ENCODE results near the gene PDHA1. TPM values are rescaled to one million over a fixed set of nuclear protein-coding genes. Genes with fewer than 3 reads are reported as not detected.

PDHA1 gene
- total and polyA plus RNA-seq, 2 of the 4 experiments (the other 2 are of a cell fraction): 53.9 to 141 TPM

DNA sequence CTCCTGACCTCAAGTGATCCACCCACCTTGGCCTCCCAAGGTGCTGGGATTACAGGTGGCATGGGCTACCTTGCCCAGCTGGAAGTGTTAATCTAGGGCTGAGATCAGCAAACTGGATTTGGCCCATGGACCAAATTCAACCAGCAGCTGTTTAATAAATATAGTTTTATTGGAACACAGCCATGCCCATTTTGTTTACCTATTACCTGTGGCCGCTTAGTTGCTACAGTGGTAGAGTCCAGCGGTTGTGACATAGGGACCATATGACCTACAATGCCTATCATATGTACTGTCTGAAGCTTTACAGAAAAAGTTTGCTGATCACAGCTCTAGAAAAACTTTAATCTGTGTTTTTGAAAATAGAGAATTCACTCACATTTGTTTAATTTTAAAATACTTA lies 17.2 kb upstream of the PDHA1 start:
- Histone ChIP-seq H3K27ac (ENCODE audit: insufficient read depth, low read length) (no peak overlapping the region), H2BK5ac (ENCODE audit: low read depth, low read length, poor library complexity, severe bottlenecking) (no peak overlapping the region), H4K8ac (ENCODE audit: low read depth in 2 of 2, low read length in 2 of 2) (no peak overlapping the region), H3K79me1 (ENCODE audit: low read depth in 1 of 2, low read length in 2 of 2) (no peaks in the 10 kb centered on the region), H3K27me3 (ENCODE audit: control insufficient read depth, insufficient read depth, low read length) (peaks cover 4% of the 10 kb centered on the region), H2AK5ac (ENCODE audit: low read depth, low read length) (no peak overlapping the region), H3K4me2 (ENCODE audit: low read depth, low read length) (no peak overlapping the region), H4K5ac (ENCODE audit: low read depth, low read length) (no peak overlapping the region), H3K9ac (ENCODE audit: low read depth, low read length) (no peak overlapping the region), H4K20me1 (ENCODE audit: insufficient read depth, low read length) (no peaks in the 10 kb centered on the region), H2BK120ac (ENCODE audit: low read depth, low read length) (no peak overlapping the region), H3K56ac (ENCODE audit: extremely low read depth, insufficient read depth, low read length) (no peak overlapping the region), H3K4me1 (ENCODE audit: control insufficient read depth, insufficient read depth, low read length) (no peaks in the 10 kb centered on the region), H3K23ac (ENCODE audit: low read depth, low read length) (no peak overlapping the region), H3K36me3 (ENCODE audit: control insufficient read depth, insufficient read depth, low read length) (no peaks in the 10 kb centered on the region), H3K9me3 (ENCODE audit: control insufficient read depth, insufficient read depth, low read length) (no peaks in the 10 kb centered on the region), H3K18ac (ENCODE audit: low read depth, low read length) (no peak overlapping the region), H4K91ac (ENCODE audit: insufficient read depth, low read depth, low read length) (no peak overlapping the region), H3K4ac (ENCODE audit: low read depth, low read length) (no peak overlapping the region), H2BK15ac (ENCODE audit: low read depth, low read length) (no peak overlapping the region), H3K4me3 (ENCODE audit: insufficient read depth, low read depth, low read length) (no peak overlapping the region), H3K14ac (replicated peaks; ENCODE audit: low read depth, low read length) (no peak overlapping the region), H2AFZ (replicated peaks; ENCODE audit: low read length, poor library complexity) (no peak overlapping the region), H2BK20ac (ENCODE audit: low read depth, low read length) (no peak overlapping the region), H2AK9ac (replicated peaks; ENCODE audit: low read depth, low read length, poor library complexity) (no peak overlapping the region), H3K9me1 (ENCODE audit: insufficient read depth, low read length) (no peaks in the 10 kb centered on the region)
- intact Hi-C loops (cut with micrococcal nuclease) (no loop called here), in situ Hi-C loops (cut with MboI; ENCODE audit: low sequenced_read_pairs) (no loop called here), dilution Hi-C loops (cut with HindIII; ENCODE audit: low sequenced_read_pairs, unreplicated experiment) (no loop called here)
- ChIA-PET CTCF (no interaction called here), POLR2A (ENCODE audit: unreplicated experiment) (no interaction called here)
- WGBS, 2 experiments (ENCODE audit: extremely low coverage in 2 of 2, insufficient read length in 1 of 2): no CpG with 5 or more reads among the region's 2 CpGs
- TF ChIP-seq RAD21 (IDR thresholded peaks at IDR 0.05; ENCODE audit: low read length): no peak
- no peak for TF ChIP-seq CHD1 (IDR thresholded peaks at IDR 0.05; ENCODE audit: low read depth, low read length)
- no peak for TF ChIP-seq CEBPB (IDR thresholded peaks at IDR 0.05; ENCODE audit: low read depth, low read length)
- no peak for TF ChIP-seq SMC3 (IDR thresholded peaks at IDR 0.05; ENCODE audit: low read depth, low read length)
- no peak for TF ChIP-seq NFE2L2 (IDR thresholded peaks at IDR 0.05; ENCODE audit: low read depth, low read length)
- TF ChIP-seq POLR2A (IDR thresholded peaks at IDR 0.05; ENCODE audit: low read depth, low read length): no peak
- TF ChIP-seq, protein P1, sequence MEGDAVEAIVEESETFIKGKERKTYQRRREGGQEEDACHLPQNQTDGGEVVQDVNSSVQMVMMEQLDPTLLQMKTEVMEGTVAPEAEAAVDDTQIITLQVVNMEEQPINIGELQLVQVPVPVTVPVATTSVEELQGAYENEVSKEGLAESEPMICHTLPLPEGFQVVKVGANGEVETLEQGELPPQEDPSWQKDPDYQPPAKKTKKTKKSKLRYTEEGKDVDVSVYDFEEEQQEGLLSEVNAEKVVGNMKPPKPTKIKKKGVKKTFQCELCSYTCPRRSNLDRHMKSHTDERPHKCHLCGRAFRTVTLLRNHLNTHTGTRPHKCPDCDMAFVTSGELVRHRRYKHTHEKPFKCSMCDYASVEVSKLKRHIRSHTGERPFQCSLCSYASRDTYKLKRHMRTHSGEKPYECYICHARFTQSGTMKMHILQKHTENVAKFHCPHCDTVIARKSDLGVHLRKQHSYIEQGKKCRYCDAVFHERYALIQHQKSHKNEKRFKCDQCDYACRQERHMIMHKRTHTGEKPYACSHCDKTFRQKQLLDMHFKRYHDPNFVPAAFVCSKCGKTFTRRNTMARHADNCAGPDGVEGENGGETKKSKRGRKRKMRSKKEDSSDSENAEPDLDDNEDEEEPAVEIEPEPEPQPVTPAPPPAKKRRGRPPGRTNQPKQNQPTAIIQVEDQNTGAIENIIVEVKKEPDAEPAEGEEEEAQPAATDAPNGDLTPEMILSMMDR (conservative IDR thresholded peaks at IDR 0.05; ENCODE audit: low read depth, low read length): no peak
- TF ChIP-seq MAFK (IDR thresholded peaks at IDR 0.05; ENCODE audit: low read depth, low read length): no peak
- TF ChIP-seq FOS (IDR thresholded peaks at IDR 0.05; ENCODE audit: low read depth, low read length): no peak
- no peak for TF ChIP-seq USF2 (IDR thresholded peaks at IDR 0.05; ENCODE audit: low read depth, low read length)
- DNase-seq: no peak
- BruUV-seq (replicated peaks): no TSS peak
- no peak for ATAC-seq (ENCODE audit: low read depth)

All from IMR-90 (cell line).